HG02938 (cell line): ENCODE results near the gene PRSS57.
"Not testable (repeated sequence)": the region's sequence is repeated elsewhere in the genome, so short reads cannot be mapped to it uniquely, and the experiment has no call there.

ENCODE experiments used
- ATAC-seq: cut with Tn5 transposase; IDR thresholded peaks from one replicate; pipeline ENCODE4 v1.9.1; 2021; ENCODE audit warnings: mild to moderate bottlenecking, moderate library complexity; ENCODE audit not compliant: unreplicated experiment

The PRSS57 gene

GRCh38 chr19:695352-695949 is at the start of gene PRSS57:
Gene PRSS57 (minus strand): TSS chr19:695452. CDS start chr19:695430, 22 bp downstream.
- ATAC-seq = no peak

DNA sequence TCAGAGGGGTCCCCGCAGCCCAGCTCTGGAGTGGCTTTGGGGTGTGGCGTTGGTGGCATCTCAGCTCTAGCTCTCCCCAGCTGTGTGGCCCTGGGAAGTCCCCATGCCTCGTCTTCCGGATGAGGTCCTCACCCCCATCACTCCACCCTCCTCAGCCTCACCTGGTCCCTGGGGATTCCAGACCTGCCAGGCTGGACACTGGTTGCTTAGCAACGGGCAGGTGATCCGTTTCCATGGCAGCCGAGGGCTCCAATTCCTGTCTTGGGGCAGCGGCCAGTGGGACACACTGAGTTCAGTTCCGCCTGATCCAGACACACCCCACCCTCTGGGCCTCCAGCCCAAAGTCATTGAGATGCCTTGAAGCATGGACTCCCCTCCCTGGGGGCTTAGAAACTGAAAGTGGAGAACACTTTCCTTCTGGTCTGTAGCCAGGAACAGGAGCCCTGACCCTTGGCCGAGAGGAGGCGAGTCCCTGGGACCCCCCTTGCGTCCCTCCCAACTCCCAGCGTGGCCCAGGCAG is 48.0 kb upstream of the PRSS57 start:
- no peak for ATAC-seq

GRCh38 chr19:742540-743075 is 47.4 kb upstream of the PRSS57 start:
- no peak for ATAC-seq

DNA sequence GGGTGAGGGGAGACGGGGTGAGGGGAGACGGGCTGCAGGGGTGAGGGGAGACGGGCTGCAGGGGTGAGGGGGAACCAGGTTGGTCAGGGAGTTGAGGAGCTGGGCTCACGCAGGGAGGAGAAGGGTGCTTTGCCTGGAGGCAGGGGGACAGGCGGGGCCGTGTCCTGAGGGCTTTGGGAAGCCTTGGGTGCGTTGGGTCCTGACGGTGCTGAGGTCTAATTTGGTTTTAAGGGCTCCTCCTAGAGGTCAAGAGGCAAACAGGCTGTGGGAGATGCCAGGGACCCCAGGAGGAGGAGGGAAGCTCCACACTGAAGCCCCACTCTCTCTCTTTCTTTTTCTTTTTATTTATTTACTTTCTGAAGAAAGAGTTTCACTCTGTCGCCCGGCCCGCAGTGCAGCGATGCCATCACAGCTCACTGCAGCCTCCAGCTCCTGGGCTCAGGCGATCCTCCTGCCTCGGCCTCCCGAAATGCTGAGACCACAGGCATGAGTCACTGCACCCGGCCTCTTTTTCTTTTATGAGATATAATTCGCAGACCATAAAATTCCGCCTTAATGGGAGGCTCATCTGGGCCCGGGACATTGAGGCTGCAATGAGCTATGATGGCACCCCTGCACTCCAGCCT is 46.4 kb upstream of the PRSS57 start:
- no peak for ATAC-seq

DNA sequence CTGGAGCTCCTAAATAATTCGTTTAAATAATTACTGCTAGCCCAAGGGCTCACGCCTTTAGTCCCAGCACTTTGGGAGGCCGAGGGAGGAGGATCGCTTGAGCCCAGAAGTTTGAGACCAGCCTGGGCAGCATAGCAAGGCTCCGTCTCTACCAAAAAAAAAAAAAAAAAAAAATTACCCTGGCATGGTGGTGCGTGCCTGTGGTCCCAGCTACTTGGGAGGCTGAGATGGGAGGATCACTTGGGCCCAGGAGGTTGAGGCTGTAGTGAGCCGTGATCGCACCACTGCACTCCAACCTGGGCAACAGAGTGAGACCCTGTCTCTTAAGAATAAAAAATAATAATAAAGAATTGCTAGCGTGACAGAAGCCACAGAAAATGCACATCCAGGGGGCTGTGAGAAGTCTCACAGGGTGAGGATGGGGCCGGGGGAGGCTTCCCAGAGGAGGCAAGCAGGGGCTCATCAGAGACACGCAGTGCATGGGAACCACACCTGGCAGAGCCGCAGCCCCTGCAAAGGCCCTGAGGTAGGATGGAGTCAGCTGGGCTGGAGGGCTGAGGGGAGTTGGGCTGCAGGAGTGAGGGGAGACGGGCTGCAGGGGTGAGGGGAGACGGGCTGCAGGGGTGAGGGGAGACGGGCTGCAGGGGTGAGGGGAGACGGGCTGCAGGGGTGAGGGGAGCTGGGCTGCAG is 45.7 kb upstream of the PRSS57 start:
- not testable (repeated sequence) for ATAC-seq

GRCh38 chr19:739998-740715 is 44.9 kb upstream of the PRSS57 start:
- no peak for ATAC-seq

GRCh38 chr19:738509-739128 is 43.4 kb upstream of the PRSS57 start:
- ATAC-seq = no peak

GRCh38 chr19:737591-738093 is 42.4 kb upstream of the PRSS57 start:
- ATAC-seq = no peak

DNA sequence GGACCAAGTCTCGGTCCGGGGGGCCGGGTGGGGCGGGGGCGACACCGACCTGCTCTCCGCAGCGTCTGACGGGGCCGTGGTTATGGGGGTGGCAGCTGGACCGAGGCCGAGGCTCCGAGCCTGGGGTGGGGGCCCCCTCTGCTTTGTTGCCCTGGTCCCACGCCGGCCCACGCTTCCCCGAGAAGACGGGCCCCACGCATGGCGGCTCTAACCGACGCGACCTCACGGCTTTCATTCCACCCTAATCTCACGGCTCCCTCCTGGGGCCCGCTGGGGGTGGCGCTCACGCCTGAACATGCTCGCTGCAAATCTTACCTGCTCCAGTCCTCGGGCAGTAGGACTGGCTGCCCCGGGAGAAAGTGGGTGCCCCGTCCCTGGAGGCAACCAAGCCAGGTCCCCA is 40.9 kb upstream of the PRSS57 start:
- no peak for ATAC-seq

DNA sequence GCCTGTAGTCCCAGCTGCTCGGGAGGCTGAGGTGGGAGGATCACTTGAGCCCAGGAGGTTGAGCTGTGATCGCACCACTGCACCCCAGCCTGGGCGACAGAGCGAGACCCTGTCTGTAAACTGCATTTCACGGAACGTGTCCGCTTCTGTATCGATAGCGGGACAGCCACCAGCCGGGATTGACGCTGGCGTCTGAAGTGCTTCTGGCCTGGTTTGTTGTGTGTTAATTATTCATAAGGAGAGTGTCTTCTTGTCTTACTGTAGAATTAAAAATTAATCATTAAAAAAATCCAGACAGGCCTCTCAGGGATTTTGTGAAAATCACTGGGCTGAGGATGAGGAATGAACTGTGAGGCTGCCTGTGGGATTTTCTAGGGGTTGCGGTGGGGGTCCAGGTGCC is 39.5 kb upstream of the PRSS57 start:
- no peak for ATAC-seq

GRCh38 chr19:732148-733069 is 37.2 kb upstream of the PRSS57 start:
- no peak for ATAC-seq

- no peak for ATAC-seq
Observed at GRCh38 chr19:731000-731399, 35.7 kb upstream of the PRSS57 start.

DNA sequence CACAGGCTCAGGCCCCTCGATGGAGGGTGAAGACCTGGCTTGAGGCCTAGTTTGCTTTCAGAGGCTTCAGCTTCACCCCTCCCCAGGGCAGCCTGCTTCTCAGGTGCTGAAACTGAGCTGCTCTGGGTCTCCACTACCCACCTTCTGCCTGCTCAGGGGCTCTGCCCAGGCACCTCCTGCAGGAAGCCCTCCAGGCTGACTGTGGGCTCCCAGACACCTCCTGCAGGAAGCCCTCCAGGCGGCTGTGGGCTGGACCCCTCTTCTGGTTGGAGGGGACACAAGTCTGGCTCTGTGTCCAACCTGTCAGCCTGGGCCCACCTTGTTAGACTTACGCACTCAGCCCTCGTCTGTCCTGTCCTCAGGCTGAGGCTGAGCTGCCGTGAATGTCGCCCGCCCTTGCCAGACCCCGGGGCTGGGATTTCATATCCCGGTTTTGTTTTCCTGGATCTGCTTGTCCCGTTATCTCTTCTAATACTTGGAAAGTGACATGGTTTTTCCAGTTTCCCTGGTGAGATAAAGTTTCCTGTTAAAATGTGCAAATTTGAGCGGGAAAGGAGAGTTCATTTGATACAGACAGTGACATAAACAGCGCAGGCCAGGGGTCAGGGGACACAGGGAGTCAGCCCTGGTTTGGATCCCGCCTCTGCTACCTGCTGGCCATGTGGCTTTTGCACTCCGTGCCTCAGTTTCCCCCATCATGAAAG is 34.9 kb upstream of the PRSS57 start:
- ATAC-seq = no peak

DNA sequence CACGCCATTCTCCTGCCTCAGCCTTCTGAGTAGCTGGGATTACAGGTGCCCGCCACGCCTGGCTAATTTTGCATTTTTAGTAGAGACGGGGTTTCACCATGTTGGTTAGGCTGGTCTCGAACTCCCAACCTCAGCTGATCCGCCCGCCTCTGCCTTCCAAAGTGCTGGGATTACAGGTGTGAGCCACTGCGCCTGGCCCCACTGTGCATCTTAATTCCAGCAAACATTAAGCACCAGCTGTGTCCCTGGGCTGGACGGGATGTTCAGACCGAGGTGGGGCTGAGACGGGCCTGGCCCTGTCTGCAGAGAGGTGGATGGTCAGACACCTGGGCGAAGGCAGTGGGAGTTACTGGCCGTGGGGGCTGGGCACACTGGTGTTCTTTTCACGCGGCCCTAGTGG is 34.3 kb upstream of the PRSS57 start:
- ATAC-seq = not testable (repeated sequence)

DNA sequence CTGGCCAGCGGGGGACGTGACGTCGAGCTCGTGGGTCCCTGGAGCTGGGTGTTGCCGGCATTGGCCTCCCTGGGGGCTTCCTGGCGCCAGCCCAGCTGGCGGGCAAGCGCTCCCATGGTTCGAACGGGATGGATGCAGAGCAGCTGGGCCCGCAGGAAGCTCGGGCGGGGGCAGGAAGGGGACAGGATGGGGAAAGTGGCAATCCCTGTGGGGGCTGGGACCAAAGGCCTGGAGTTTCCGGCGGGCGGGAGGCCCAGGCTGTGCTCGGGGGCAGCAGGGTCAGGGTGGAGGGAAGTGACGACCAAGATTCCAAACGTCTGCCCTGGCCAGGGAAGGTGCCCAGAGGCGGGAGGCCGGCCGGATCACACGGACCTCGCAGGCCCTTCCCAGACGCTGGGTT is 32.8 kb upstream of the PRSS57 start:
- no peak for ATAC-seq

DNA sequence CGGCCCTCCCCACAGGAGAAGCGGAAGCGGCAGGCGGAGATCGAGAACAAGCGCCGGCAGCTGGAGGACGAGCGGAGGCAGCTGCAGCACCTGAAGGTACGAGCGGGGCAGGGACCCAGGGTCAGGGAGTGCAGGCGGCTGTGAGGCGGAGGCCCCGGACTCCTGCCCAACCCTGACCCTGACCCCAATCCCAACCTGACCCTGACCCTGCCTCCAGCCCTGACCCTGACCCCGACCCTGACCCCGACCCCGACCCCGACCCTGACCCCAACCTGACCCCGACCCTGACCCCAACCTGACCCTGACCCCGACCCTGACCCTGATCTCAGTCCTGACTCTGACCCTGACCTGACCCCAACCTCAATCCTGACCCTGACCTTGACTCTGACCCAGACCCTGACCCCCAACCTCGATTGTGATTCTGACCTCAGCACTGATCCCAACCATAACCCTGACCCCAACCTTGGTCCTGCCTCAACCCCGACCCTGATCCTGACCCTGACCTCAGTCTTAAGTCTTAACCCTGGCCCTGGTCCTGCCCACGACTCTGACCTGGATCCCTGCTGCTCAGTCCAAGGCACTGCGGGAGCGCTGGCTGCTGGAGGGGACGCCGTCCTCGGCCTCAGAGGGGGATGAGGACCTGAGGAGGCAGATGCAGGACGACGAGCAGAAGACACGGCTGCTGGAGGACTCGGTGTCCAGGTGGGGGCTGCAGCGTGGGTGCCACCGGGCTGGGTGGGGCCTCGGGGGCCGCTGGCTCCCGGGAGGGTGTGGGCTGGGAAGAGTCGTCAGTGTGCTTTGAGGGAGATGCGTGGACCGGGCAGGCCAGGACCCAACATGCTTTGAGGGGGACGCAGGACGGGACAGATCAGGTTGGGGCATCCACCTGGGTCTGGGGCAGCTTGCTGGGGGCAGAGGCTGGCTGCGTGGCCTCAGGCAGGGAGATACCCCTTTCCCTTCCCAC is 32.0 kb upstream of the PRSS57 start:
- ATAC-seq = no peak

GRCh38 chr19:725461-726089 is 30.3 kb upstream of the PRSS57 start:
- ATAC-seq = no peak
